ENCODE measurements around the gene HAPLN3.

HAPLN3 gene

GRCh38 chr15:88906130-88906529 lies 10.8 kb upstream of the HAPLN3 start:
- Histone ChIP-seq H3K36me3 (ENCODE audit: insufficient read depth, low read length) (peaks cover 22% of the 10 kb centered on the region), H3K4me1 (ENCODE audit: insufficient read depth, low read length) (peaks cover 3% of the 10 kb centered on the region; the same call in 1 of the 2 replicates), H3K9ac (ENCODE audit: low read depth, low read length) (no peak overlapping the region), H3K9me3 (ENCODE audit: control insufficient read depth, insufficient read depth, low read length) (no peaks in the 10 kb centered on the region)

GRCh38 chr15:88905576-88905975 lies 10.2 kb upstream of the HAPLN3 start:
- no peaks in the 10 kb centered on the region for H3K9me3 ChIP-seq (ENCODE audit: control insufficient read depth, insufficient read depth, low read length)
- H3K9ac ChIP-seq (ENCODE audit: low read depth, low read length), result no peak overlapping the region
- H3K4me1 ChIP-seq (ENCODE audit: insufficient read depth, low read length), result peaks cover 3% of the 10 kb centered on the region; the same call in 1 of the 2 replicates
- peaks cover 21% of the 10 kb centered on the region for H3K36me3 ChIP-seq (ENCODE audit: insufficient read depth, low read length)

GRCh38 chr15:88904624-88905327 lies 9.4 kb upstream of the HAPLN3 start:
- Histone ChIP-seq H3K9me3 (ENCODE audit: control insufficient read depth, insufficient read depth, low read length) (no peaks in the 10 kb centered on the region), H3K36me3 (ENCODE audit: insufficient read depth, low read length) (peaks cover 15% of the 10 kb centered on the region), H3K4me1 (ENCODE audit: insufficient read depth, low read length) (peaks cover 3% of the 10 kb centered on the region; the same call in 1 of the 2 replicates), H3K9ac (ENCODE audit: low read depth, low read length) (no peak overlapping the region)

- H3K4me1 ChIP-seq (ENCODE audit: insufficient read depth, low read length), result peaks cover 3% of the 10 kb centered on the region; the same call in 1 of the 2 replicates
- H3K9me3 ChIP-seq (ENCODE audit: control insufficient read depth, insufficient read depth, low read length), result no peaks in the 10 kb centered on the region
- H3K9ac ChIP-seq (ENCODE audit: low read depth, low read length), result no peak overlapping the region
- H3K36me3 ChIP-seq (ENCODE audit: insufficient read depth, low read length), result peaks cover 9% of the 10 kb centered on the region
These were observed 8.9 kb upstream of the HAPLN3 start for GRCh38 chr15:88904257-88904623.

- H3K36me3 ChIP-seq (ENCODE audit: insufficient read depth, low read length), result peaks cover 4% of the 10 kb centered on the region
- no peak overlapping the region for H3K9ac ChIP-seq (ENCODE audit: low read depth, low read length)
- peaks cover 3% of the 10 kb centered on the region; the same call in 1 of the 2 replicates for H3K4me1 ChIP-seq (ENCODE audit: insufficient read depth, low read length)
- no peaks in the 10 kb centered on the region for H3K9me3 ChIP-seq (ENCODE audit: control insufficient read depth, insufficient read depth, low read length)
These were observed 7.5 kb upstream of the HAPLN3 start for GRCh38 chr15:88902846-88903245.

- H3K9ac ChIP-seq (ENCODE audit: low read depth, low read length), result no peak overlapping the region
- H3K4me1 ChIP-seq (ENCODE audit: insufficient read depth, low read length), result peaks cover 3% of the 10 kb centered on the region; the same call in 1 of the 2 replicates
- no peaks in the 10 kb centered on the region for H3K9me3 ChIP-seq (ENCODE audit: control insufficient read depth, insufficient read depth, low read length)
- H3K36me3 ChIP-seq (ENCODE audit: insufficient read depth, low read length), result peaks cover 4% of the 10 kb centered on the region; the same call in 1 of the 2 replicates
These were observed 7.0 kb upstream of the HAPLN3 start for GRCh38 chr15:88902221-88902835.

GRCh38 chr15:88901508-88902220 lies 6.3 kb upstream of the HAPLN3 start:
- Histone ChIP-seq H3K9ac (ENCODE audit: low read depth, low read length) (no peak overlapping the region), H3K4me1 (ENCODE audit: insufficient read depth, low read length) (peaks cover 9% of the 10 kb centered on the region), H3K36me3 (ENCODE audit: insufficient read depth, low read length) (peaks cover 4% of the 10 kb centered on the region; the same call in 1 of the 2 replicates), H3K9me3 (ENCODE audit: control insufficient read depth, insufficient read depth, low read length) (no peaks in the 10 kb centered on the region)

- Histone ChIP-seq H3K36me3 (ENCODE audit: insufficient read depth, low read length) (peaks cover 4% of the 10 kb centered on the region; the same call in 1 of the 2 replicates), H3K9ac (ENCODE audit: low read depth, low read length) (no peak overlapping the region), H3K4me1 (ENCODE audit: insufficient read depth, low read length) (peaks cover 15% of the 10 kb centered on the region), H3K9me3 (ENCODE audit: control insufficient read depth, insufficient read depth, low read length) (no peaks in the 10 kb centered on the region)
These were observed 5.7 kb upstream of the HAPLN3 start for GRCh38 chr15:88900982-88901418.

GRCh38 chr15:88900309-88900981 lies 5.1 kb upstream of the HAPLN3 start:
- Histone ChIP-seq H3K4me1 (ENCODE audit: insufficient read depth, low read length) (peaks cover 15% of the 10 kb centered on the region), H3K9me3 (ENCODE audit: control insufficient read depth, insufficient read depth, low read length) (no peaks in the 10 kb centered on the region), H3K36me3 (ENCODE audit: insufficient read depth, low read length) (0 out of 2 replicates have a peak, but pooled peaks cover 4% of the 10 kb centered on the region), H3K9ac (ENCODE audit: low read depth, low read length) (no peak overlapping the region)

GRCh38 chr15:88899251-88899650 lies 3.9 kb upstream of the HAPLN3 start:
- H3K9ac ChIP-seq (ENCODE audit: low read depth, low read length), result no peak overlapping the region
- 0 out of 2 replicates have a peak, but pooled peaks cover 4% of the 10 kb centered on the region for H3K36me3 ChIP-seq (ENCODE audit: insufficient read depth, low read length)
- H3K9me3 ChIP-seq (ENCODE audit: control insufficient read depth, insufficient read depth, low read length), result no peaks in the 10 kb centered on the region; the same call in 1 of the 2 replicates
- peaks cover 12% of the 10 kb centered on the region for H3K4me1 ChIP-seq (ENCODE audit: insufficient read depth, low read length)

GRCh38 chr15:88898736-88899135 lies 3.4 kb upstream of the HAPLN3 start:
- Histone ChIP-seq H3K4me1 (ENCODE audit: insufficient read depth, low read length) (peaks cover 12% of the 10 kb centered on the region), H3K9ac (ENCODE audit: low read depth, low read length) (no peak overlapping the region), H3K9me3 (ENCODE audit: control insufficient read depth, insufficient read depth, low read length) (no peaks in the 10 kb centered on the region; the same call in 1 of the 2 replicates), H3K36me3 (ENCODE audit: insufficient read depth, low read length) (no peaks in the 10 kb centered on the region)

- Histone ChIP-seq H3K4me1 (ENCODE audit: insufficient read depth, low read length) (peaks cover 12% of the 10 kb centered on the region), H3K9me3 (ENCODE audit: control insufficient read depth, insufficient read depth, low read length) (no peaks in the 10 kb centered on the region; the same call in 1 of the 2 replicates), H3K9ac (ENCODE audit: low read depth, low read length) (no peak overlapping the region), H3K36me3 (ENCODE audit: insufficient read depth, low read length) (no peaks in the 10 kb centered on the region)
These were observed 2.3 kb upstream of the HAPLN3 start for GRCh38 chr15:88897456-88898194.

GRCh38 chr15:88897142-88897455 lies 1.8 kb upstream of the HAPLN3 start:
- Histone ChIP-seq H3K4me1 (ENCODE audit: insufficient read depth, low read length) (peaks cover 12% of the 10 kb centered on the region), H3K9ac (ENCODE audit: low read depth, low read length) (no peak overlapping the region), H3K36me3 (ENCODE audit: insufficient read depth, low read length) (no peaks in the 10 kb centered on the region), H3K9me3 (ENCODE audit: control insufficient read depth, insufficient read depth, low read length) (no peaks in the 10 kb centered on the region; the same call in 1 of the 2 replicates)
